SK-N-SH treated with all-trans-retinoic acid at 6 μM for 48 hours (cell line): ENCODE results near the gene UBASH3A.

Source experiments
- ARNTL ChIP-seq: fragments of 450-650 bp; formaldehyde crosslinking; IDR thresholded peaks from 2 replicates; pipeline ENCODE4 v1.5.0; 2020; ENCODE audit warnings: low read depth, mild to moderate bottlenecking, moderate library complexity, borderline replicate concordance
- BACH2 ChIP-seq: fragments of 250-450 bp; sonication (Bioruptor Pico); IDR thresholded peaks from 2 replicates; pipeline ENCODE4 v1.9.0; 2021; ENCODE audit warnings: mild to moderate bottlenecking, borderline replicate concordance
- SNAI2 ChIP-seq: fragments of 250-450 bp; sonication (Bioruptor Pico); IDR thresholded peaks from 2 replicates; pipeline ENCODE4 v1.5.0; 2020; ENCODE audit warnings: mild to moderate bottlenecking, moderate library complexity
- ZC3H10 ChIP-seq: fragments of 250-450 bp; sonication (Bioruptor Pico); IDR thresholded peaks from 2 replicates; pipeline ENCODE4 v1.5.1; 2021; ENCODE audit warnings: mild to moderate bottlenecking, moderate library complexity
- ZFP30 ChIP-seq: fragments of 450-650 bp; formaldehyde crosslinking; IDR thresholded peaks from 2 replicates; pipeline ENCODE4 v1.5.0; 2022; ENCODE audit warnings: mild to moderate bottlenecking, moderate library complexity
- TF ChIP-seq, protein P1 (sequence below): fragments of 250-450 bp; sonication (Bioruptor Pico); IDR thresholded peaks from 2 replicates; pipeline ENCODE4 v1.5.1; 2020; ENCODE audit warnings: low read depth, mild to moderate bottlenecking, moderate library complexity
- TF ChIP-seq, protein P2 (sequence below): fragments of 250-450 bp; sonication (Bioruptor Pico); IDR thresholded peaks from 2 replicates; pipeline ENCODE4 v1.8.0; 2020; ENCODE audit warnings: mild to moderate bottlenecking, moderate library complexity, borderline replicate concordance

GRCh38 chr21:42405064-42406013, 1.6 kb downstream of the UBASH3A start:
- TF ChIP-seq, protein P1, sequence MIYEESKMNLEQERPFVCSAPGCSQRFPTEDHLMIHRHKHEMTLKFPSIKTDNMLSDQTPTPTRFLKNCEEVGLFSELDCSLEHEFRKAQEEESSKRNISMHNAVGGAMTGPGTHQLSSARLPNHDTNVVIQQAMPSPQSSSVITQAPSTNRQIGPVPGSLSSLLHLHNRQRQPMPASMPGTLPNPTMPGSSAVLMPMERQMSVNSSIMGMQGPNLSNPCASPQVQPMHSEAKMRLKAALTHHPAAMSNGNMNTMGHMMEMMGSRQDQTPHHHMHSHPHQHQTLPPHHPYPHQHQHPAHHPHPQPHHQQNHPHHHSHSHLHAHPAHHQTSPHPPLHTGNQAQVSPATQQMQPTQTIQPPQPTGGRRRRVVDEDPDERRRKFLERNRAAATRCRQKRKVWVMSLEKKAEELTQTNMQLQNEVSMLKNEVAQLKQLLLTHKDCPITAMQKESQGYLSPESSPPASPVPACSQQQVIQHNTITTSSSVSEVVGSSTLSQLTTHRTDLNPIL (CRISPR knock-in tag): no peak
- TF ChIP-seq BACH2 (CRISPR knock-in tag): no peak
- no peak for TF ChIP-seq ZC3H10 (CRISPR knock-in tag)
- TF ChIP-seq, protein P2, sequence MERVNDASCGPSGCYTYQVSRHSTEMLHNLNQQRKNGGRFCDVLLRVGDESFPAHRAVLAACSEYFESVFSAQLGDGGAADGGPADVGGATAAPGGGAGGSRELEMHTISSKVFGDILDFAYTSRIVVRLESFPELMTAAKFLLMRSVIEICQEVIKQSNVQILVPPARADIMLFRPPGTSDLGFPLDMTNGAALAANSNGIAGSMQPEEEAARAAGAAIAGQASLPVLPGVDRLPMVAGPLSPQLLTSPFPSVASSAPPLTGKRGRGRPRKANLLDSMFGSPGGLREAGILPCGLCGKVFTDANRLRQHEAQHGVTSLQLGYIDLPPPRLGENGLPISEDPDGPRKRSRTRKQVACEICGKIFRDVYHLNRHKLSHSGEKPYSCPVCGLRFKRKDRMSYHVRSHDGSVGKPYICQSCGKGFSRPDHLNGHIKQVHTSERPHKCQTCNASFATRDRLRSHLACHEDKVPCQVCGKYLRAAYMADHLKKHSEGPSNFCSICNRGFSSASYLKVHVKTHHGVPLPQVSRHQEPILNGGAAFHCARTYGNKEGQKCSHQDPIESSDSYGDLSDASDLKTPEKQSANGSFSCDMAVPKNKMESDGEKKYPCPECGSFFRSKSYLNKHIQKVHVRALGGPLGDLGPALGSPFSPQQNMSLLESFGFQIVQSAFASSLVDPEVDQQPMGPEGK (CRISPR knock-in tag): no peak
- TF ChIP-seq ZFP30: no peak
- no peak for TF ChIP-seq SNAI2 (CRISPR knock-in tag)
- no peak for TF ChIP-seq ARNTL (CRISPR knock-in tag)
